NCI-H2107 (cell line): ENCODE measurements around the gene TFDP1.
"Not testable (repeated sequence)": the region's sequence is repeated elsewhere in the genome, so short reads cannot be mapped to it uniquely, and the experiment has no call there.

Experiments
- DNase-seq: peaks from one replicate; lab custom pipeline; 2025; lab: John Stamatoyannopoulos, UW

Gene TFDP1

GRCh38 chr13:113618455-113618854, 33.9 kb downstream of the TFDP1 start:
- DNase-seq: no peak

GRCh38 chr13:113620036-113620796, 35.7 kb downstream of the TFDP1 start:
- no peak for DNase-seq

GRCh38 chr13:113621046-113621445, 36.5 kb downstream of the TFDP1 start:
- DNase-seq: no peak

- not testable (repeated sequence) for DNase-seq
These were observed 36.9 kb downstream of the TFDP1 start for GRCh38 chr13:113621498-113621897.

- DNase-seq: not testable (repeated sequence)
These were observed 37.5 kb downstream of the TFDP1 start for GRCh38 chr13:113621986-113622550.

- DNase-seq: no peak
These were observed 38.4 kb downstream of the TFDP1 start for GRCh38 chr13:113622791-113623490.

- no peak for DNase-seq
These were observed 39.1 kb downstream of the TFDP1 start for GRCh38 chr13:113623491-113624234.

GRCh38 chr13:113624235-113624587, 39.7 kb downstream of the TFDP1 start:
- no peak for DNase-seq

- DNase-seq: not testable (repeated sequence)
These were observed 40.2 kb downstream of the TFDP1 start for GRCh38 chr13:113624640-113625304.

- DNase-seq: no peak
These were observed 41.6 kb downstream of the TFDP1 start for GRCh38 chr13:113625965-113626721.

- DNase-seq: no peak
These were observed 42.6 kb downstream of the TFDP1 start for GRCh38 chr13:113627136-113627535.

- no peak for DNase-seq
These were observed 44.0 kb downstream of the TFDP1 start for GRCh38 chr13:113628291-113629270.

GRCh38 chr13:113629866-113630265, 45.3 kb downstream of the TFDP1 start:
- DNase-seq: no peak

- DNase-seq: no peak
These were observed 45.7 kb downstream of the TFDP1 start for GRCh38 chr13:113630296-113630695.

GRCh38 chr13:113630804-113631203, 46.3 kb downstream of the TFDP1 start:
- DNase-seq: no peak

- DNase-seq: no peak
These were observed 47.0 kb downstream of the TFDP1 start for GRCh38 chr13:113631341-113632095.

GRCh38 chr13:113632706-113633484, 48.3 kb downstream of the TFDP1 start:
- no peak for DNase-seq

- DNase-seq: no peak
These were observed 48.9 kb downstream of the TFDP1 start for GRCh38 chr13:113633485-113633873.
